Calu3 (cell line): Measurements from ENCODE around the gene HIVEP3. TPM values are rescaled to one million over a fixed set of nuclear protein-coding genes. Genes with fewer than 3 reads are reported as not detected.

ENCODE experiments used
- BruUV-seq: library from RNA; stranded (reverse); fragments of 400-500 nt; replicated peaks from 2 replicates; lab custom pipeline; 2021; lab: Mats Ljungman, UMichigan
- CTCF ChIA-PET: fragments of 300-600 bp; sonication (Branson Sonifier 250); formaldehyde crosslinking; loops from one replicate; lab custom pipeline; 2022; ENCODE audit warnings: antibody characterized with exemption; lab: Charles Lee
- DNase-seq: peaks from one replicate; pipeline ENCODE4 v3.0.0; 2022
- H3K27ac Mint-ChIP-seq: one replicate; pipeline ENCODE4 v1.8.0; 2022; ENCODE audit warnings: mixed read lengths; ENCODE audit not compliant: unreplicated experiment
- H3K27me3 Mint-ChIP-seq: one replicate; pipeline ENCODE4 v1.8.0; 2022; ENCODE audit warnings: mixed read lengths; ENCODE audit not compliant: unreplicated experiment
- H3K36me3 Mint-ChIP-seq: one replicate; pipeline ENCODE4 v1.8.0; 2022; ENCODE audit warnings: mild to moderate bottlenecking, moderate library complexity, mixed read lengths; ENCODE audit not compliant: insufficient read depth, unreplicated experiment
- H3K4me1 Mint-ChIP-seq: one replicate; pipeline ENCODE4 v1.8.0; 2022; ENCODE audit warnings: mild to moderate bottlenecking, low read depth, mixed read lengths; ENCODE audit not compliant: unreplicated experiment
- H3K4me3 Mint-ChIP-seq: one replicate; pipeline ENCODE4 v1.8.0; 2022; ENCODE audit warnings: mild to moderate bottlenecking, low read depth, moderate library complexity, mixed read lengths; ENCODE audit not compliant: unreplicated experiment
- H3K9me3 Mint-ChIP-seq: one replicate; pipeline ENCODE4 v1.8.0; 2022; ENCODE audit warnings: low read depth, mixed read lengths; ENCODE audit not compliant: unreplicated experiment
- CTCF ChIP-seq: fragments of 200-600 bp; IDR thresholded peaks from one replicate; pipeline ENCODE4 v1.8.0; 2022; ENCODE audit warnings: antibody characterized with exemption; ENCODE audit not compliant: unreplicated experiment
- intact Hi-C: fragments of 100-400 bp; cut with micrococcal nuclease; formaldehyde crosslinking; loops from one replicate; pipeline ENCODE4 v1.10.0; 2022; ENCODE audit not compliant: unreplicated experiment
- total RNA-seq: library from RNA; stranded (reverse); gene quantifications from 2 replicates; pipeline ENCODE4 v1.2.3, GENCODE V29; 2022

The HIVEP3 gene
- total RNA-seq, 1 experiment from 2014 or later: 9.0 TPM

GRCh38 chr1:41640141-41640751 lies 278.5 kb downstream of the HIVEP3 start:
- Mint-ChIP-seq H3K36me3 (no peaks in the 10 kb centered on the region), H3K4me1 (no peaks in the 10 kb centered on the region), H3K27me3 (no peaks in the 10 kb centered on the region), H3K9me3 (no peaks in the 10 kb centered on the region), H3K4me3 (no peak overlapping the region), H3K27ac (no peak overlapping the region)
- TF ChIP-seq CTCF: no peak
- CTCF ChIA-PET: interaction anchor here (0.5 kb wide), 1 partner anchor 11 kb away, joined by 4 read pairs; no protein-coding TSS in a partner anchor
- DNase-seq: no peak
- intact Hi-C loops: no loop called here
- no TSS peak for BruUV-seq

DNA sequence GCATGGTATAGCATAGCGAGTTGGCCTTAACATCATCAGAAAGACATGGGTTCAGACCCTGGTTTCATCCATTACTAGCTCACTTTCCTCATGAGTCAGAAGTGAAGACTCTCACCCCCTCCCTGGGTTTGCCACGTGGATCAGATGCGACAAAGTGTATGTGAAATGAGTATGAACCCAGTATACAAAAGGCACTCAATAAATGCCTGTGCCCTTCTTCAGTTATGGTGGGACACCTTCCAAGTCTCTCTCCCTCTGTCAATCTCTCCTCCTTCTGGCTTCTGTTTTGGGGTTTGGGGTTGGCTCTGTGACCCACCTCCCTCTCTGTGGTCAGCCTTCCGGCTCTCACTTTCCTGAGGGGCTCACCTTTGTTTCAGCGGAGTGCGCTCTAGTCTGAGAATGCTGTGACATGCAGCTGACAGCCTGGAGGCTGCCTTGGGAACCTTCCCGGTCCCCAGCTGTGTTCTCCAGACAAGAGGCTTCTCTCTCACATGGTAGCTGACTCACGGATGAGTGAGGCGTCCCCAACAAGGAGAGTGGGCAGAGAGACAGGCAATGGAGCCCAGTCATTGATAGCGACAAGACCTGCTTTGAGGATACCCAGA lies 279.3 kb downstream of the HIVEP3 start:
- intact Hi-C loops: no loop called here
- Mint-ChIP-seq H3K4me1 (no peaks in the 10 kb centered on the region), H3K27ac (no peak overlapping the region), H3K36me3 (no peaks in the 10 kb centered on the region), H3K9me3 (no peaks in the 10 kb centered on the region), H3K4me3 (no peak overlapping the region), H3K27me3 (no peaks in the 10 kb centered on the region)
- TF ChIP-seq CTCF: no peak
- no peak for DNase-seq
- no TSS peak for BruUV-seq
- CTCF ChIA-PET: no interaction called here

DNA sequence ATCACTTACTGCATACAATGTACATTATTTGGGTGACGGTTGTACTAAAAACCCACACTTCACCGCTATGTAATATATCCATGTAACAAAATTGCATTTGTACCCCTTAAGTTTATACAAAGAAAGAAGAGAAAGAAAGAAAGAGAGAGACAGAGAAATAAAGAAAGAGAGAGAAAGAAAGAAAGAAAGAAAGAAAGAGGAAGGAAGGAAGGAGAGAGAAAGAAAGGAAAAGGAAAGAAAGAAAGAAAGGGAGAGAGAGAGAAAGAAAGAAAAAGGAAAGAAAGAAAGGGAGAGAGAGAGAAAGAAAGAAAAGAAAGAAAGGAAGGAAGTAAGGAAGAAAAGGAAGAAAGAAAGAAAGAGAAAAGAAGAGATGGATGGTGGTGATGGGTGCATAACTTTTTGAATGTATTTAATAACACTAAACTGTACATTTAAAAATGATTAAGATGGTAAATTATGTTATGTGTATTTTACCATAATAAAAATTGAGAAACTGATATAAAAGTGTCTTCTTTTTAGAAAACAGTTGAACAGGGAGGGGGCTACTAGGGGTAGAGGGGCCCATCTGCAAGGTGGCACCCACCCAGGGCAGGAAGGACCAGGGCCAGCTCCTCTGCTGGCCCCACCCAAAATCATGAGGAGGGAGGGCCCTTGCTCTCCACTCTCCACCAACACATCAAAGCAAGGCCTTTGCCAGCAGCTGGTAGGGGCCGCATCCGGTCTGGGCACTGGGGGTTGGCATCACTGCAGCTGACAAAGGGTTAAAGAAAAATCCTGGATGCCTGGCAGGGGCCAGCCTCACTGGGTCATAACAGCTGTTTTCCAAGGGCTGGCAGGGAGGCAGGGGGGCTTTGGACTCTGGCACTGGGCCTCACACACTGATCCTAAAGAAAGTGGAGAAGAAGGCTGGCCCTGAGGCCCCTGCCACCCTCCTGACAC lies 280.4 kb downstream of the HIVEP3 start:
- intact Hi-C loops: no loop called here
- DNase-seq: no peak
- Mint-ChIP-seq H3K4me1 (no peaks in the 10 kb centered on the region), H3K9me3 (no peaks in the 10 kb centered on the region), H3K4me3 (no peak overlapping the region), H3K27ac (no peak overlapping the region), H3K36me3 (no peaks in the 10 kb centered on the region), H3K27me3 (no peaks in the 10 kb centered on the region)
- CTCF ChIA-PET: no interaction called here
- BruUV-seq: no TSS peak
- no peak for TF ChIP-seq CTCF

DNA sequence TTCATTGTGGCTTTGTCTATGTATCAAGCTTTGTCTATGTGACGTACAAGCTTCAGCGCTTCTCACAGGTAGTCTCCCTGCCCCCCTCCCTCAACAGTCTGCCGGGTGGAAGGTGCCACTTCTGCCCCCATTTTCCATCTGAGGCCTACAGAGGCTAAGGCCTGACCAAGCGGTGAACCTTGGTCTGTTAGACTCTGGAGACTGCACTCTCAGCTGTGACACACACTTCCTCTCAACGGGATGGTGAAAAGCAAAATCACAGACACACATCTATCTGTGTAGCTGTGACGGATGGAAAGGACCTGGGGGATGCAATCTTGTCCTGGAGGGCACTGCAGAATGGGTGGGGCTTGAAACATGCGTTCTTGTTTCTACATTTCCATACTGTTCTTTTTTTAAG lies 281.4 kb downstream of the HIVEP3 start:
- no peaks in the 10 kb centered on the region for H3K4me1 Mint-ChIP-seq
- H3K9me3 Mint-ChIP-seq: no peaks in the 10 kb centered on the region
- no peaks in the 10 kb centered on the region for H3K27me3 Mint-ChIP-seq
- no peak for DNase-seq
- CTCF ChIA-PET: no interaction called here
- BruUV-seq: no TSS peak
- H3K27ac Mint-ChIP-seq: no peak overlapping the region
- no peaks in the 10 kb centered on the region for H3K36me3 Mint-ChIP-seq
- intact Hi-C loops: no loop called here
- no peak overlapping the region for H3K4me3 Mint-ChIP-seq
- no peak for TF ChIP-seq CTCF
